GM13976 (cell line): ENCODE data around the gene HECTD4.
"Not testable (repeated sequence)": the region's sequence is repeated elsewhere in the genome, so short reads cannot be mapped to it uniquely, and the experiment has no call there.

Source experiments
- DNase-seq: peaks from one replicate; pipeline ENCODE4 v3.0.0; 2012; ENCODE audit warnings: low spot score
- in situ Hi-C: fragments of 300-500 bp; cut with MboI; formaldehyde crosslinking; loops from one replicate; pipeline ENCODE4 v1.12.0; 2022; ENCODE audit warnings: low sequenced_read_pairs, mixed read lengths, inconsistent platforms; ENCODE audit not compliant: unreplicated experiment
- TF ChIP-seq, protein P1 (sequence below): IDR thresholded peaks from 2 replicates; pipeline ENCODE4 v1.5.1; 2012; ENCODE audit warnings: borderline replicate concordance, mild to moderate bottlenecking; ENCODE audit not compliant: insufficient read depth; ENCODE audit errors: extremely low read depth, missing control alignments, control extremely low read depth

Gene HECTD4

DNA sequence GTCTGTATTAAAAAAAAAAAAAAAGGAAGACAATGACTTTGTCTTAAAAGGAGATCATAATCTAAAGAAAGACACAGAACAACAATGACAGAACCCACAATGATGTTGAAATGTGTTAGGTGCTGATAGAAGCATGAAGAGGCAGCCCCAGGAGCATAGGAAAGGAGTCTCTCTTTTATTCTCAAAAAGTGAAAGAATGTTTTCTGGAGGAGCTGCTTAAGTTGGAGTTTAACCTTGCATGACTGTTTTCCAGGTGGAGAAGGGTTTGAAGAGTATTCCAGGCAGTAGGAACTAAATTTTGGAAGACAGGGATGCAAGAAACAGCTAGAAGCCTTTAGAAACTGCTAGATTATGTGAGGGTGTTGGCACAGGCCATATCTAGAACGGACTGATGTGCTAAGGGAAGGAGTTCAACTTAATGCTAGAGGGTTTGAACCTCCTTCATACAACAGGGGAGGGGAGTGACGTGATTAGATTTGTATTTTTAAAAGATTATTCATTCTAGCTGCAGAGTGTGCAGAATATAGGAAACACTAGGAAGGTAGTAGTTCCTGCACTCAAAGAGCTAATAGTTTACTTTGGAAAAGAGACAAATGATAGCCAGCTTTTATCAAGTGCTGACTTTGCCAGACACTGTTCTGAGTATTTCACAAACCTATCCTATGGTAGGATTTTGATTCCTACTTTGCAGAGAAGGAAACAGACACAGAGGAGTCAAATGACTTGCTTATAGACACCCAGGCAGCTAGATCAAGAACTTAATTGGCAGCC, 31.8 kb upstream of the HECTD4 start:
- TF ChIP-seq, protein P1, sequence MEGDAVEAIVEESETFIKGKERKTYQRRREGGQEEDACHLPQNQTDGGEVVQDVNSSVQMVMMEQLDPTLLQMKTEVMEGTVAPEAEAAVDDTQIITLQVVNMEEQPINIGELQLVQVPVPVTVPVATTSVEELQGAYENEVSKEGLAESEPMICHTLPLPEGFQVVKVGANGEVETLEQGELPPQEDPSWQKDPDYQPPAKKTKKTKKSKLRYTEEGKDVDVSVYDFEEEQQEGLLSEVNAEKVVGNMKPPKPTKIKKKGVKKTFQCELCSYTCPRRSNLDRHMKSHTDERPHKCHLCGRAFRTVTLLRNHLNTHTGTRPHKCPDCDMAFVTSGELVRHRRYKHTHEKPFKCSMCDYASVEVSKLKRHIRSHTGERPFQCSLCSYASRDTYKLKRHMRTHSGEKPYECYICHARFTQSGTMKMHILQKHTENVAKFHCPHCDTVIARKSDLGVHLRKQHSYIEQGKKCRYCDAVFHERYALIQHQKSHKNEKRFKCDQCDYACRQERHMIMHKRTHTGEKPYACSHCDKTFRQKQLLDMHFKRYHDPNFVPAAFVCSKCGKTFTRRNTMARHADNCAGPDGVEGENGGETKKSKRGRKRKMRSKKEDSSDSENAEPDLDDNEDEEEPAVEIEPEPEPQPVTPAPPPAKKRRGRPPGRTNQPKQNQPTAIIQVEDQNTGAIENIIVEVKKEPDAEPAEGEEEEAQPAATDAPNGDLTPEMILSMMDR = no peak
- in situ Hi-C loops = no loop called here

DNA sequence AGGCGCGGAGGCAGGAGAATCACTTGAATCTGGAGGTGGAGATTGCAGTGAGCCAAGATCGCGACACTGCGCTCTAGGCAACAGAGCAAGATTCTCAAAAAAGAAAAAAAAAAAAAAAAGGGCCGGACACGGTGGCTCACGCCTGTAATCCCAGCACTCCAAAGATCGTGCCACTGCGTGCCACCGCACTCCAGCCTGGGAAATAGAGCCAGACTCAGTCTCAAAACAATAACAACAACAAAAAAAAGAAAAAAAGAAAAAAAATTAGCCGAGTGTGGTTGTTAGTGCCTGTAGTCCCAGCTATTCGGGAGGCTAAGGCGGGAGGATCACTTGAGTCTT, 27.6 kb upstream of the HECTD4 start:
- no peak for DNase-seq
- TF ChIP-seq, protein P1 = no peak
- in situ Hi-C loops = no loop called here

More for the DNA sequence above, 31.8 kb upstream of the HECTD4 start:
- DNase-seq = no peak

DNA sequence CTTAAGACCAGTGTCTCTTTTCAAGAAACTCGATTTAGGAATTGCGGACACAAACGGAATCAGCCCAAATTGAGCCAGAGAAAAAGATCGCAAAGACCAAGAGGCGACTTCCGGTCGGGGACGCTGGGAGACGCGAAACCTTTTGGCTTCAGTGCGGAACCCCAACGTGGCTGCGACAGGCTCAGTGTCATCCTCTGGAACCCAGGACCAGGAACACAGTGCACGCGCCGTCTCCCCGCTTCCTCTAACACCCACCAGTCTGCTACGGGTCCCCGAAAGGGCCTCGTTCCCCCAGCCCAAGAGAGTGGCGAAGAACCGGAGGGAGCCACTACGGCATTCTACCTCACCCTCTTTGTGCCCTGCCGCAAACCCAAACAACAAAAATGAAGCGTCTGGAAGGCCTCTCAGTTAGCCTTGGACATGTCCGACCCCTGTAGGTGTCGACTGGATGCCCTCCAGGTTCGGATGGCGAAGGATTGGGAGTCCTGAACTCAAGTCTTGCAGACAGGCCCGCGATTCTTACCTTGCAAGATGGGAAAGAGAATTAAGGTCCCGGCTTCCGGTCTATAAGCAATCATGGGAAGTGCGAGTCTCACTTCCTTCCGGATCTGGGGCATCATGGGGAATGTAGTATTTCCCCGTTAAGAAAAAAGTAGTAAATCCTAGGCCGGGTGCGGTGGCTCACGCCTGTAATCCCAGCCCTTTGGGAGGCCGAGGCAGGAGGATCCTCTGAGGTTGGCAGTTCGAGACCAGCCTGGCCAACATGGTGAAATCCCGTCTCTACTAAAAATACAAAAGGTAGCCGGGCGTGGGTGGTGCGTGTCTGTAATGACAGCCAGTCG, 27.1 kb upstream of the HECTD4 start, which contains the start of gene RPL6:
Gene RPL6, minus strand, starts transcription at position 542 of the 842 bp plus-strand sequence. CDS start 949 bp downstream, outside the sequence.
- in situ Hi-C loops = no loop called here
- peak; percentile 88 for DNase-seq

DNA sequence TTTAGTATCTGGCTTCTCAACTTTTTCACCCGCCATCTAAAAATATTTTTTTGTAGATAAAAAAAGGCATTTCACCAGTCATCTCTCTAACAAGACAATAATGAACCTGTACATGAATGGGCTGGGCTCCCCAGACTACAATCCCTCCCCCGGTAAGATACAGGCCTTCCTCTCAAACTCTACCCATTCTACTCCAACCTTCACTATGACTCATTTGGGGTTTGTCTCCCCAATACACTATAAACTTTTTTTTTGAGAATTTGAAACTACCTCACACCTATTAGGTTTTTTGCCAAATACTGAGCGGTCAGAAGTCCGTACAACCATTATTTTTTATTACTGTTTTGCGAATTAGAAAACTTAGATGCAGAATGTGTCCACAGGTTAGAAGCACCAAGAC, 26.4 kb upstream of the HECTD4 start:
- in situ Hi-C loops = no loop called here
- DNase-seq = peak; percentile 32
- TF ChIP-seq, protein P1 = no peak

More for the DNA sequence above, 27.1 kb upstream of the HECTD4 start, which contains the start of gene RPL6:
- TF ChIP-seq, protein P1 = no peak

DNA sequence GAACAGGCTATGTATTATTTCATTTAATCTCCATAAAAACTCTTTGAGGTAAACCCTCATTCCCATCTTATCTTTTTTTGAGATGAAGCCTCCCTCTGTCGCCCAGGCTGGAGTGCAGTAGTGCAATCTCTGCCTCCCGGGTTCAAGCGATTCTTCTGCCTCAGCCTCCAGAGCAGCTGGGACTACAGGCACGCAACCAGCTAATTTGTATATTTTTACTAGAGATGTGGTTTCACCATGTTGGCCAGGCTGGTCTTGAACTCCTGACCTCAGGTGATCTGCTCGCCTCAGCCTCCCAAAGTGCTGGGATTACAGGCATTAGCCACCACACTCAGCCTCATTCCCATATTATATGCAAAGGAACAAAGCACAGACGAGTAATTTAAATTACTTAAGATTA, 25.5 kb upstream of the HECTD4 start:
- in situ Hi-C loops, DNase-seq: not testable (repeated sequence)

DNA sequence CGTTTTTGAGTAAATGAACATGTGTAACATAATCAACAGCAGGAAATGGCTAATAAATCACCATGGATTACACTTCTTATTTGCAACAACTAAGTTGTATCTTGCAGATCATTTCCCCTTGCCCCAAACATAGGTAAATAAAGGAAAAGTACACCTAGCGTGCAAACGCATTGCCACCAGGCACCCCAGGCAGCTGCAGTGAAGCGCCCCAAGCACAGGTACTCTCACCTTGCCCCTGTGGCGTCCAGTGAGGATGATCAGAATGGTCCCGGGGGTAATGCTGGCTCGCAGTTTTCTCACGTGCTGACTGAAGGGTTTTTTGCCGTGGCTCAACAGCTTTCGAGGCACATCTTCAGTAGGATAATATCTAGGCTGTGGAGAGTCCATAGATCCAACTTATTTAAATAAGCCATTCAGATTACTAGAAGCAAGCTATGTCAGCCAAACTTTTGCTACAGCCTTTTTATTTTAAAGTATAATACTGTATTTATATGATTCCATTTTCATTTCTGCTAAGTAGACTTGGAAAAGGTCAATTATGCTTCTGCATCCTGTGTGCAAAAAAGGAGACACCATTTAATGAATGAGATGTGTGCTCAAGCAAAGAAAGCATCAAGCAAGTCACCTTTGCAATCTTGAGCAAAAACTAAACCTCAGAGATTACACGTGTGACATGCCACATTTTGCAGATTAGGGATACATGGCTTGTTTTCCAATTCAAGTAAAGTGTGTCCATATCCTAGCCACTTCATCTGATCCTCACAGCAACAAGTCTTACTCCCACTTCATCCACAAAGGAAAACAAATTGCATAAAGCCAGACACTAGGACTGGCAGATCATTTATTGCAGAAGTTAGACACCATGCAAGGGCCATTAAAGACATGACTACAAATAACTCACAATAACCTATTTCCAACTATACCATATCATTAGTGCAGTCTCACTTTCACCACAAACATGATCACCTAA, 24.6 kb upstream of the HECTD4 start:
- TF ChIP-seq, protein P1 = no peak
- in situ Hi-C loops = no loop called here
- no peak for DNase-seq
